ENCODE results near the gene MIP. TPM values are rescaled to one million over a fixed set of nuclear protein-coding genes. Genes with fewer than 3 reads are reported as not detected.
"Not testable (repeated sequence)": the region's sequence is repeated elsewhere in the genome, so short reads cannot be mapped to it uniquely, and the experiment has no call there.

MIP gene
- total and polyA plus RNA-seq, 3 experiments from 2014 or later: 0.07 TPM; not detected in 2

DNA sequence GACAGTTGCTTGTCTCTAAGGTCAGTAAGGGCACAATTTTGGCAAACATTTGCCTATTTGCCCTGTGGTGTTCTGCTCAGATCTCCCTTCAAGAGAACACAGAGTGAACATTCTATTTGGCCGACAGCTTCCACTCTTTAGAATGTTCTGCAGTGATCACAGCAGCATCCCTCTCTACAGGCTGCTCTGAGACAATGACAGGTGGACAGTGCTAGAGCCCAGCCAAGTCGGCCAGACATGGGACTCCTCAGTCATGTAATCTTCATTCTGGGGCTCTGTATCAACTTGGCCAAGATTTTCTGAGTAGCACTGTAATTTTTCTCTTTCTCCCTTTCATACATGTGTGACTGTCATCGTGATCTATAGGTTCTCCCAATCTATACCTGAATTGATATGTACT lies 40.1 kb downstream of the MIP start:
- H3K27ac Mint-ChIP-seq: peak overlapping the region in 1 of 8 donors; percentile 70
- ChIA-PET CTCF (no interaction called here), POLR2A (no interaction called here)
- no peak overlapping the region for H3K27ac ChIP-seq (ENCODE audit: low read depth, low read length)
- H3K4me3 Mint-ChIP-seq: no peak overlapping the region
- no peaks in the 10 kb centered on the region for H3K9me3 Mint-ChIP-seq
- no peak for DNase-seq
- H3K9me3 ChIP-seq (ENCODE audit: low read length): no peaks in the 10 kb centered on the region
- H3K27me3 Mint-ChIP-seq: no peaks in the 10 kb centered on the region
- H3K4me3 ChIP-seq (ENCODE audit: low read length): no peak overlapping the region
- peaks cover 0 to 5% (median 4%) of the 10 kb centered on the region in 3 donors for H3K36me3 Mint-ChIP-seq
- no peaks in the 10 kb centered on the region for H3K27me3 ChIP-seq (ENCODE audit: insufficient read depth, low read length, poor library complexity, severe bottlenecking)
- no peaks in the 10 kb centered on the region for H3K36me3 ChIP-seq (ENCODE audit: insufficient read depth, low read length)
- H3K4me1 ChIP-seq (ENCODE audit: insufficient read depth, low read length): no peaks in the 10 kb centered on the region
- no peaks in the 10 kb centered on the region for H3K4me1 Mint-ChIP-seq

DNA sequence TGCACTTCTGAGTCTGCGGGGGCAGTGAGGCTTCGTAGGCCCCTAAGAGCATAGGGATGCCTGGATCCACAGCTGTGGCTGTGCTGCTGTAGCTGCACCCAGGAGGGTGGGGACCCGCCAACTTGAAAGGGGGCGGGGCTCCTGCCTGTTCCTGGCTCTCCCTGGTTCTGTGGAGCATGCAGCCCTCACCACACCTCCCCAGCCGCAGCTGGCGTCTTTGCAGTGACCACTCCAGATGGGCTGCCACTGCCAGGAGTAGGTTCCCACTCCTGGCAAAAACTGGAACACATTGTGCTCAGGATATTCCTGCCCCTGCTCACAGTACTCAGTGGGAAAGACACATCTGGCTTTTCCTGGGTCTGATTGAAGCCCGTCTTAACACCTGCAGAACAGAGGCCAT lies 41.1 kb downstream of the MIP start:
- H3K27ac Mint-ChIP-seq: no peak overlapping the region
- no peak overlapping the region for H3K4me3 Mint-ChIP-seq
- H3K27me3 Mint-ChIP-seq: no peaks in the 10 kb centered on the region
- POLR2A ChIA-PET: no interaction called here
- H3K4me3 ChIP-seq (ENCODE audit: low read length): no peak overlapping the region
- no peaks in the 10 kb centered on the region for H3K36me3 ChIP-seq (ENCODE audit: insufficient read depth, low read length)
- CTCF ChIA-PET: no interaction called here
- H3K4me1 ChIP-seq (ENCODE audit: insufficient read depth, low read length): no peaks in the 10 kb centered on the region
- H3K9me3 Mint-ChIP-seq: no peaks in the 10 kb centered on the region
- no peaks in the 10 kb centered on the region for H3K9me3 ChIP-seq (ENCODE audit: low read length)
- no peaks in the 10 kb centered on the region for H3K4me1 Mint-ChIP-seq
- H3K27me3 ChIP-seq (ENCODE audit: insufficient read depth, low read length, poor library complexity, severe bottlenecking): no peaks in the 10 kb centered on the region
- DNase-seq: no peak
- H3K27ac ChIP-seq (ENCODE audit: low read depth, low read length): no peak overlapping the region
- peaks cover 0 to 5% (median 4%) of the 10 kb centered on the region in 3 donors for H3K36me3 Mint-ChIP-seq

DNA sequence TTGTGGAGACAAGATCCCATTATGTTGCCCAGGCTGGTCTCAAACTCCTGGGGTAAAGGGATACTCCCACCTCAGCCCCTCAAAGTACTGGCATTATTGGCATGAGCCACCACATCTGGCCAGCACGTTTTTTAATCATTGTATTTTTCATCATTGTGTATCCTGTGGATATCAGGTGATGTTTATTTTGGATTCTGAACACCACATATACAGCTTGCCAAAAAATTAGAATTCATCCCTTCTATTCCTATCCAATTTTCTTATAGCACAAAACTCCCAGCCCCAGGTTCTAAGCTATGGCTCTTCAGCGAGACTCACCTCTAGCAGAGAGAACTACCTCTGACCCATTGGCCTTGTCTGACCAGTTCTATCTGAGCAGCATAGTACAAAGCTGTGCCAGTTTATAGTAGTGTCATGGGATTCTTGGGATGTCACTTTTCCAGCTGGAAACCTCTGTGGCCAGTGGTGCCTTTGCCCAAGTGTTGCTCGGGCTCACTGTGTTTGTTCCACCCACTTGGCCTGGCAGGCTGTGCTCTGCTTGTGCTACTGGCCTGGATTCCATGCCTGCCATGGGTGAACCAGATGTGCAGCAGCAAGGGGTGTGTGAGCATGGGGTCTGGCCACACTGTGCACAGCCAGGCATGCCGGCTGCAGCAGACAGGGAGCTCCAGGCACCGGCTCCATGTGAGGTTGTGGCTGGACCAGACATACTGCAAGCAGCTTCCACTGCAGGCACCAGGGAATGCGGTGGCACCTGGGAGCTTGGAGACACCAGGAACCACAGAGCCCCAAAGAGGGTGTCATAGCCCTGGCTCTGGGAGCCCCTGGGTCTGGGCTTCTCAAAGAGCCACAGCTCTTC lies 42.4 kb downstream of the MIP start:
- Mint-ChIP-seq H3K9me3 (no peaks in the 10 kb centered on the region), H3K36me3 (peaks cover 0 to 2% (median 0%) of the 10 kb centered on the region in 3 donors), H3K4me3 (no peak overlapping the region)

DNA sequence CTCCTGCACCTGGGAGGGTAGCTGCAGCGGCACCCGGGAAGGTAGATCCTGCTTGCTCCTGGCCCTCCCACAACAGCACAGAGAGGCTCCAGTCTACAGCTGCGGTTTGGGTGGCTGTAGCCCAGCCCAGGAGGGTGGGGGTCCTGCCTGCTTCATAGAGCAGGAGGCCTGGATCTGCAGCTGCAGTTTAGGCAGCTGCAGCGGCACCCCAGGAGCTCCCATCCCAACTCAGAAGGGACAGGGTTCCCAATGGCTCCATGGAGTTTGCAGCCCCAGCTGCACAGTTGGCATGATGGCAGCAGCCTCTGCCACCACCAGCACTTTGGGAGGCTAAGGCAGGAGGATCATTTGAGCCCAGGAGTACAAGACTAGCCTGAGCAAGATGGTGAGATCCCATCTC lies 43.7 kb downstream of the MIP start:
- Histone ChIP-seq H3K36me3 (ENCODE audit: insufficient read depth, low read length) (no peaks in the 10 kb centered on the region), H3K27me3 (ENCODE audit: insufficient read depth, low read length, poor library complexity, severe bottlenecking) (no peaks in the 10 kb centered on the region), H3K4me3 (ENCODE audit: low read length) (no peak overlapping the region), H3K9me3 (ENCODE audit: low read length) (no peaks in the 10 kb centered on the region), H3K27ac (ENCODE audit: low read depth, low read length) (no peak overlapping the region), H3K4me1 (ENCODE audit: insufficient read depth, low read length) (no peaks in the 10 kb centered on the region)
- ChIA-PET CTCF (interaction anchor here (1.3 kb wide), 1 partner anchor 25 kb away, joined by 3 read pairs; no protein-coding TSS in a partner anchor), POLR2A (no interaction called here)
- Mint-ChIP-seq H3K9me3 (no peaks in the 10 kb centered on the region), H3K27me3 (no peaks in the 10 kb centered on the region), H3K27ac (no peak overlapping the region), H3K4me3 (no peak overlapping the region), H3K4me1 (no peaks in the 10 kb centered on the region), H3K36me3 (no peaks in the 10 kb centered on the region)
- DNase-seq: no peak

More for the DNA sequence above, 42.4 kb downstream of the MIP start:
- no peaks in the 10 kb centered on the region for H3K4me1 ChIP-seq (ENCODE audit: insufficient read depth, low read length)
- no peaks in the 10 kb centered on the region for H3K27me3 ChIP-seq (ENCODE audit: insufficient read depth, low read length, poor library complexity, severe bottlenecking)
- no peak overlapping the region for H3K4me3 ChIP-seq (ENCODE audit: low read length)
- ChIA-PET CTCF (no interaction called here), POLR2A (no interaction called here)
- no peaks in the 10 kb centered on the region for H3K4me1 Mint-ChIP-seq
- no peak overlapping the region for H3K27ac Mint-ChIP-seq
- H3K36me3 ChIP-seq (ENCODE audit: insufficient read depth, low read length): no peaks in the 10 kb centered on the region
- H3K27ac ChIP-seq (ENCODE audit: low read depth, low read length): no peak overlapping the region
- H3K27me3 Mint-ChIP-seq: no peaks in the 10 kb centered on the region
- DNase-seq: no peak
- H3K9me3 ChIP-seq (ENCODE audit: low read length): no peaks in the 10 kb centered on the region

DNA sequence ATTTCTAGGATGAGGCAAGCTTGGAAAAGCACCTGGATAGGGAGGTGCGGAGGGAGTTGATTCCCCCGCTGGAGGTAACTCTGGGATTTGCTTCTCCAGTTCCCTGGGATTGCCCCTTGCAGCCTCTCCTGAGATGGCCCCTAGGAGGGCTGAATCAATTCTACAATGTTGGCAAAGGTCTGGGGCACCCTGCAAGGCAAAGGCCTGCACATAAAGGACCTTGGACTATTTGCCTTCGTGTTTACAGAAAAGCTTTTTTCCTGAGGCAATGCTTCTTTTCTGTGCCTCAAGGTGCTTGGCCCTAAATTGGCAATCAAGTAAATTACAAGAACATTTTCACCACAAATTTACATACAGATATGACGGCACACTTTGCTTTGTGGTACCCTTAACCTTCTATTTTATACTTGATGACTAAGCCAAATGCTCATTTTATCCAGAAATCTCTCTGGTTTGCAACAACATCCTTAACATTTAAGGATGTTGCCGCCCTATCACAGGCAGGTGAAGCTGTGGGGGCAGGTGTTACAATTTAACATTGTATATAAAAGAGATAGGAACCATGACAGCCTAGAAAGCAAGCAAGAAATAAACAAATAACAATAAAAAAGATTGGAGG lies 45.5 kb downstream of the MIP start:
- CTCF ChIA-PET: no interaction called here
- POLR2A ChIA-PET: no interaction called here
- no peak overlapping the region for H3K27ac ChIP-seq (ENCODE audit: low read depth, low read length)

DNA sequence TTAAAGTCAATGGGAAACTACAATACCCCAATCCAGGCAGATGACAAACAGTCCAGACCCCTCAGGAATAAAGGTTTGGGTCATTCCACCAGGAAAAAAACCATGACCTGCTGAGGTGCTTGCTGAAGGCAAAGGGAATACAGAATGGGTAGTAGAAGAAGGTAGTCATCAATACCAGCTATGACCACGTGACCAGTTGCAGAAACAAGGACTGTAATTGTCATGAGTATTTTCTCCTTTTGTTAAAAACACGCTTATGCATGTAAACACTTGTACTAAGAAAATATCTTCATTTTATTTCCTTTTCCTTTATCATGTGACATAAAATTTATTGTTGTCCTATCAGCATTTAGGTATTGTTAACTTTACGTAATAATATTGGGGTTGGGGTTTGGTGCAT lies 50.2 kb downstream of the MIP start:
- H3K27ac ChIP-seq (ENCODE audit: low read depth, low read length); H3K27me3 ChIP-seq (ENCODE audit: insufficient read depth, low read length, poor library complexity, severe bottlenecking); CTCF ChIA-PET; POLR2A ChIA-PET; H3K36me3 ChIP-seq (ENCODE audit: insufficient read depth, low read length); H3K4me3 ChIP-seq (ENCODE audit: low read length); H3K27me3 Mint-ChIP-seq; H3K9me3 ChIP-seq (ENCODE audit: low read length); DNase-seq; H3K4me3 Mint-ChIP-seq; H3K9me3 Mint-ChIP-seq; H3K4me1 ChIP-seq (ENCODE audit: insufficient read depth, low read length); H3K36me3 Mint-ChIP-seq; H3K4me1 Mint-ChIP-seq: not testable (repeated sequence)
- H3K27ac Mint-ChIP-seq: peak overlapping the region in 1 of 8 donors; percentile 38

More for the DNA sequence above, 45.5 kb downstream of the MIP start:
- no peaks in the 10 kb centered on the region for H3K9me3 ChIP-seq (ENCODE audit: low read length)
- Mint-ChIP-seq H3K4me3 (no peak overlapping the region), H3K27ac (no peak overlapping the region), H3K4me1 (no peaks in the 10 kb centered on the region), H3K36me3 (no peaks in the 10 kb centered on the region), H3K9me3 (no peaks in the 10 kb centered on the region), H3K27me3 (no peaks in the 10 kb centered on the region)
- H3K4me3 ChIP-seq (ENCODE audit: low read length): no peak overlapping the region
- no peaks in the 10 kb centered on the region for H3K4me1 ChIP-seq (ENCODE audit: insufficient read depth, low read length)
- no peaks in the 10 kb centered on the region for H3K27me3 ChIP-seq (ENCODE audit: insufficient read depth, low read length, poor library complexity, severe bottlenecking)
- DNase-seq: no peak
- H3K36me3 ChIP-seq (ENCODE audit: insufficient read depth, low read length): no peaks in the 10 kb centered on the region

DNA sequence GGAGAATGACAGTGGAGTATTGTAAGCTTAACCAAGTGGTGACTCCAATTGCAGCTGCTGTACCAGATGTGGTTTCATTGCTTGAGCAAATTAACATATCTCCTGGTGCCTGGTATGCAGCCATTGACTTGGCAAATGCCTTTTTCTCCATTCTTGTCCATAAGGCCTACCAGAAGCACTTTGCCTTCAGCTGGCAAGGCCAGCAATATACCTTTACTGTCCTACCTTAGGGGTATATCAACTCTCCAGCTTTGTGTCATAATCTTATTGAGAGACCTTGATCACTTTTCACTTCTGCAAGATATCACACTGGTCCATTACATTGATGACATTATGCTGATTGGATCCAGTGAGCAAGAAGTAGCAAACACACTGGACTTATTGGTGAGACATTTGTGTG lies 52.8 kb downstream of the MIP start:
- H3K4me3 ChIP-seq (ENCODE audit: low read length); H3K27me3 ChIP-seq (ENCODE audit: insufficient read depth, low read length, poor library complexity, severe bottlenecking); H3K4me1 Mint-ChIP-seq; CTCF ChIA-PET; H3K4me1 ChIP-seq (ENCODE audit: insufficient read depth, low read length); H3K27ac ChIP-seq (ENCODE audit: low read depth, low read length); DNase-seq; H3K36me3 ChIP-seq (ENCODE audit: insufficient read depth, low read length); POLR2A ChIA-PET; H3K27ac Mint-ChIP-seq; H3K9me3 ChIP-seq (ENCODE audit: low read length); H3K27me3 Mint-ChIP-seq; H3K4me3 Mint-ChIP-seq: not testable (repeated sequence)
- Mint-ChIP-seq H3K36me3 (peaks cover 0 to 12% (median 3%) of the 10 kb centered on the region in 3 donors), H3K9me3 (peaks cover 4 to 17% (median 10%) of the 10 kb centered on the region in 5 donors)

DNA sequence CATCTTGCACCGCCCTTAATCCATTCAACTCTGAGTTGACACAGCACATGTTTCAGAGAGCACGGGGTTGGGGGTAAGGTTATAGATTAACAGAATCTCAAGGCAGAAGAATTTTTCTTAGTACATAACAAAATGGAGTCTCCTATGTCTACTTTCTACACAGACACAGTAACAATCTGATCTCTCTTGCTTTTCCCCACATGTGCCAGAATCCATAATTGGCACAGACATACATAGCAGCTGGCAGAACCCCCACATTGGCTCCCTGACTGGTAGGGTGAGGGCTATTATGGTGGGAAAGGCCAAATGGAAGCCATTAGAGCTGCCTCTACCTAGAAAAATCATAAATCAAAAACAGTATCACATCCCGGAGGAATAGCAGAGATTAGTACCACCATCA lies 53.3 kb downstream of the MIP start:
- H3K9me3 ChIP-seq (ENCODE audit: low read length); DNase-seq; H3K27me3 ChIP-seq (ENCODE audit: insufficient read depth, low read length, poor library complexity, severe bottlenecking); CTCF ChIA-PET; H3K4me1 ChIP-seq (ENCODE audit: insufficient read depth, low read length); H3K4me3 ChIP-seq (ENCODE audit: low read length); H3K27ac ChIP-seq (ENCODE audit: low read depth, low read length); H3K27ac Mint-ChIP-seq; H3K4me3 Mint-ChIP-seq; POLR2A ChIA-PET; H3K27me3 Mint-ChIP-seq; H3K36me3 ChIP-seq (ENCODE audit: insufficient read depth, low read length); H3K4me1 Mint-ChIP-seq: not testable (repeated sequence)
- peaks cover 0 to 12% (median 3%) of the 10 kb centered on the region in 3 donors for H3K36me3 Mint-ChIP-seq
- peaks cover 4 to 17% (median 10%) of the 10 kb centered on the region in 5 donors for H3K9me3 Mint-ChIP-seq
